ENCODE data around the gene SH3BGR. TPM values are rescaled to one million over a fixed set of nuclear protein-coding genes. Genes with fewer than 3 reads are reported as not detected.

The SH3BGR gene
- total and polyA plus RNA-seq, 12 donors, result 8.9 to 97.3 (median 18.7) TPM

DNA sequence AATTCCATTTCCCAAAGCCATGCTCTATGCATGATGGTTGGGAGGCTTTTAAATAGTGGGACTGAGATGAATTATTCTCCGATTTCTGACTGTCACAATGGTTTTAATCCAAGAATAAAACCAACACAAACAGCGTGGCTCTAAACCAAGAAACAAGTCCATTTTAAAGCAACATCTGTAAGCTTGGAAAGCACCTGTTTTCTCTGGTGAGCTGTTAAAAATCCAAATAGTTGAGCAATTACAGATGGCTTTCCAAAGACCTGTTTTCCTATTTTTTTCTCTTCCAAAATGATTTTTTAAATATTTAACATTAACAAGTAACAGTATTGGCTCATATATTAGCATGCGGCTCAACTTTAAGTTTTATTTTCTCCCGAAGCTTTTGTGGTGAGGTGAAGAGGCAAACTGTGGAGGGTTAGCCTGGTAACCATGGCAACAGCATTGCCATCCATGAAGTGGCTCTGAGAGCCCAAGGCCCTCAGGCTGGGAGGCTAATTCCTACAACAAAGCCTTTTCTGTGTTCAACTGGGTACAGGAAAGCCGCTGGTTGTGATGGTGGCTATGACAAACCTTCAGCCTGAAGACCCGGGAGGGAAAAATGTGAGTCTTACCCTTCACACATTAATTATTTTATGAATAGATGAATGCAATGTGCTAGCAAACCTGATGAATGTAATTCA lies 104.3 kb downstream of the SH3BGR start:
- H3K4me1 ChIP-seq (replicated peaks in 1 of 2), result no peaks in the 10 kb centered on the region
- TF ChIP-seq, protein P1, sequence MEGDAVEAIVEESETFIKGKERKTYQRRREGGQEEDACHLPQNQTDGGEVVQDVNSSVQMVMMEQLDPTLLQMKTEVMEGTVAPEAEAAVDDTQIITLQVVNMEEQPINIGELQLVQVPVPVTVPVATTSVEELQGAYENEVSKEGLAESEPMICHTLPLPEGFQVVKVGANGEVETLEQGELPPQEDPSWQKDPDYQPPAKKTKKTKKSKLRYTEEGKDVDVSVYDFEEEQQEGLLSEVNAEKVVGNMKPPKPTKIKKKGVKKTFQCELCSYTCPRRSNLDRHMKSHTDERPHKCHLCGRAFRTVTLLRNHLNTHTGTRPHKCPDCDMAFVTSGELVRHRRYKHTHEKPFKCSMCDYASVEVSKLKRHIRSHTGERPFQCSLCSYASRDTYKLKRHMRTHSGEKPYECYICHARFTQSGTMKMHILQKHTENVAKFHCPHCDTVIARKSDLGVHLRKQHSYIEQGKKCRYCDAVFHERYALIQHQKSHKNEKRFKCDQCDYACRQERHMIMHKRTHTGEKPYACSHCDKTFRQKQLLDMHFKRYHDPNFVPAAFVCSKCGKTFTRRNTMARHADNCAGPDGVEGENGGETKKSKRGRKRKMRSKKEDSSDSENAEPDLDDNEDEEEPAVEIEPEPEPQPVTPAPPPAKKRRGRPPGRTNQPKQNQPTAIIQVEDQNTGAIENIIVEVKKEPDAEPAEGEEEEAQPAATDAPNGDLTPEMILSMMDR (IDR thresholded peaks at IDR 0.05), result no peak
- TF ChIP-seq POLR2A (IDR thresholded peaks at IDR 0.05), result no peak
- no peak overlapping the region for H3K4me3 ChIP-seq
- no peaks in the 10 kb centered on the region for H3K9me3 ChIP-seq (replicated peaks in 1 of 3)
- H3K27me3 ChIP-seq, result no peaks in the 10 kb centered on the region
- H3K27ac ChIP-seq, result no peak overlapping the region
- WGBS, 4 donors, result 74 to 85% (median 80%) methylated on average over 6 of the region's 6 CpGs
- peak in 1 of 7 donors; percentile 58 for DNase-seq
- H3K36me3 ChIP-seq (replicated peaks in 1 of 2), result no peaks in the 10 kb centered on the region
- intact Hi-C loops (cut with DNase I), result no loop called here

DNA sequence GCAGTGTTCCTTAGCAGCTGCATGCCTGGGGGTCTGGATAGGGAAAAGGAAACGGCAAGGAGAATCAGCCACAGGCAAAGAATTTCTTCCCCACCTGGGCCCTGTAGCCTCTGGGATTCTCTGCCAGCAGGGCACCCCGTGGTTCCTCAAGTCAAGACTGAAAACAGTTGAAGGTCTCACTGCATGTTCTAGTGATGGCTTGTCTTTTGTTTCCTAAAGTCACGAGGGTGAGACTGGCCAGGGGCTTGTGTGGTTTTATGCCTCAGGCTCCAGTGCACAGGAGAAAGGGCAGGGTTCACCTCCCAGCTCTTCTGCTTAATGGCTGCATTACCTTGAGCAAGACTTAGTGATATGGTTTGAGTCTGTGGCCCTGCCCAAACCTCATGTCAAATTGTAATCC lies 107.7 kb downstream of the SH3BGR start:
- Histone ChIP-seq H3K4me3 (no peak overlapping the region), H3K27ac (no peak overlapping the region), H3K4me1 (replicated peaks in 1 of 2) (peaks cover 0 to 6% of the 10 kb centered on the region in 2 donors), H3K36me3 (replicated peaks in 1 of 2) (no peaks in the 10 kb centered on the region), H3K9me3 (replicated peaks in 1 of 3) (no peaks in the 10 kb centered on the region), H3K27me3 (no peaks in the 10 kb centered on the region)
- no peak for DNase-seq
- intact Hi-C loops (cut with DNase I), result no loop called here
- WGBS, 4 donors, result 51 to 83% (median 73%) methylated on average over 3 of the region's 3 CpGs
- no peak for TF ChIP-seq POLR2A (IDR thresholded peaks at IDR 0.05)
- TF ChIP-seq, protein P1 (IDR thresholded peaks at IDR 0.05), result no peak

DNA sequence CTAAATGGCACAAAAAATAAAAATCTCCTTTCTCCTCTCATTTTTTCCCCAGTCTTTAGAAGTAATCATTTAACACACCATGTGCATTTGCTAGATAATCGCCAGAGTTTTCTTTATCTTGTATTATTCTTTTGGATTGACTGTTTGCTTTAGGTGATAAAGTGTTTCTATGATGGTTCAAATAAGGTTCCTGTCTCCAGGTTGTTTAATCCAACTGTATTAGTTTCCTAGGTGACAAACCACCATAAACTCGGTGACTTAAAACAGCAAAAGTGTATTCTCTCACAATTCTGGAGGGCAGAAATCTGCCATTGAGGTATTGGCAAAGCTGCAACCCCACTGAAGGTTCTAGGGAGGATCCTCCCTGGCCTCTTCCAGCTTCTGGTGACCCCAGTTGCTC lies 109.4 kb downstream of the SH3BGR start:
- Histone ChIP-seq H3K36me3 (replicated peaks in 1 of 2) (no peaks in the 10 kb centered on the region), H3K4me1 (replicated peaks in 1 of 2) (peaks cover 0 to 11% of the 10 kb centered on the region in 2 donors), H3K27ac (no peak overlapping the region), H3K27me3 (no peaks in the 10 kb centered on the region), H3K4me3 (no peak overlapping the region), H3K9me3 (replicated peaks in 1 of 3) (no peaks in the 10 kb centered on the region)
- no peak for TF ChIP-seq POLR2A (IDR thresholded peaks at IDR 0.05)
- TF ChIP-seq, protein P1 (IDR thresholded peaks at IDR 0.05), result no peak
- WGBS, 4 donors, result 62 to 81% (median 77%) methylated on average over 2 of the region's 2 CpGs
- intact Hi-C loops (cut with DNase I), result no loop called here
- DNase-seq, result no peak

DNA sequence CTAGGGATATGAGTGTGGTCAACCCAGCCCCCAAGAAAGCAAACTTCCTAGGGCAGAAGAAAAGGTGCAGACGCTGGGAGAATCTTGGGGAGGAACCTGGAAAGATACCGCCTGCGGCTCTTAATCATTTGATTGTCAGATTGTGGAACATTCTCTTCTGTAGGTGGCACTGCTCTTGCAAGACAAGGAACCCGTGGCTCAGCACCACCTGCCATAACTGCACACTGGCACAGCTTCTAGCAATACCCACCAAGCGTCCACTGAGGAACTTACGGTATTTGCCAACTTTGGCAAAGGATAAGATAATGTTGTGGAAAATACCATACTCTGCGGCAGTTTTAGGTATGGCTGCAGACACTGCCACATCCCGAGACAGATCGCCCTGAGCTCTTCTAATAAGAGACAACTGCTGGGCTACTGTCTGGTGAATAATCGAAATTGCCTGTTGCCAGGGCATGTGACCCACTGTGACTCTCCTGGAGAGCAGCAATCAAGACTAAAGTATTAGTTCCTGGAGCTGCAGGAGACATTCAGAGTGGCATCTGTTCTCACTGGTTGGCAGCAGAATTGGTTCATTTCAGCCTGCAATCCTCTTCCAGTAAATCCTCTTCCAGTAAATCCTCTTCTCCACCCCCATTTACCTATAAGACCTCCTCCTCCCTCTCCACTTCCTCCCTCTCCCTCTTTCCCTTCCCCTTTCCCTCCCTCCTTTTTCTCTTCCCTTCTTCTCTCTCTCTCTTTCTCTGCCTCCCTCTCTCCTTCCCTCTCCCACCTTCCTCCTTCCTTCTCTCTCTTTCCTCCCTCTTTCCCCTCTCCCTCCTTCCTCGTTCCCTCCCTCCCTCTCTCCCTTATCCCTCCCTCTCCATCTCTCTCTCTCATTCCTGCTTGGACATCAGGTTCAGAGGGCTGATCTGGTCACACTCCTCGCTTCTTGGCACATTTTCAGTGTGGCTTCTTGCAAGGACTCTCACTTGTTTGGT lies 111.3 kb downstream of the SH3BGR start:
- WGBS, 4 donors, result 84 to 93% (median 88%) methylated on average over 11 to 12 of the region's 12 CpGs
- Histone ChIP-seq H3K4me3 (no peak overlapping the region), H3K27me3 (no peaks in the 10 kb centered on the region), H3K27ac (peak overlapping the region in 1 of 5 donors; percentile 65), H3K36me3 (replicated peaks in 1 of 2) (no peaks in the 10 kb centered on the region), H3K4me1 (replicated peaks in 1 of 2) (peaks cover 0 to 11% of the 10 kb centered on the region in 2 donors), H3K9me3 (replicated peaks in 1 of 3) (no peaks in the 10 kb centered on the region)
- TF ChIP-seq, protein P1 (IDR thresholded peaks at IDR 0.05), result no peak
- TF ChIP-seq POLR2A (IDR thresholded peaks at IDR 0.05), result no peak
- intact Hi-C loops (cut with DNase I), result no loop called here
- peak in 1 of 7 donors; percentile 22 for DNase-seq
